Upper lobe of left lung (tissue), 4 donors: Measurements from ENCODE around the gene CCT7.

Experiments used
- POLR2A ChIP-seq, 4 donors: fragments of 450-650 bp; IDR thresholded peaks; one replicate each; pipeline ENCODE4 v1.5.1; 2016 to 2017; ENCODE audit warnings: antibody characterized with exemption in 4 of 4, mild to moderate bottlenecking in 2 of 4
- POLR2AphosphoS5 ChIP-seq, 2 donors: sonication (generic); formaldehyde crosslinking; IDR thresholded peaks; one replicate each; pipeline ENCODE4 v1.5.1; 2017; ENCODE audit warnings: antibody characterized with exemption in 2 of 2
- TF ChIP-seq, protein P1 (sequence below), 6 experiments: fragments of 450-650 bp in 4 of 6; fragments of 200-600 bp in 2 of 6; sonication (generic) in 2 of 6; IDR thresholded peaks; one replicate each; pipeline ENCODE4 v1.5.1; 2016 to 2019; ENCODE audit warnings: antibody characterized with exemption in 6 of 6

DNA sequence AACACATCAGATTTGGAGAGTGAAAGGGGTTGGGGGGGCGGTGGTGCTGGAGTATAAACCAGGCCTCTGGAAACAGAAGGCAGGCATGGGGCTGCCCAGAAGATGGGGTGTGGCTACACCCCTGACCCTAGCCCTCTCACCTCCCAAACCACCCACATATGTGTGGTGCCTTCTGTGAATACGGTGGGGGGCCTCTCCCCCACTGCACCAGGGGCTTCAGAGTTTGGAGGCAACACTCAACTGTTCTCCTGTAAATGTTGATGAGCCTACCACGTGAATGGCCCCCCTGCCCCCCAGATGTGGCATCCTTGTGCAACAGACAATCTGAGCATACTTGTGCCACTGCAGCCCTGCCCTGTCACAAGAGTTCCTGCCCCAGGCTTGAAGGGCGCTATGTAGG, 30.7 kb downstream of the CCT7 start:
- TF ChIP-seq, protein P1, sequence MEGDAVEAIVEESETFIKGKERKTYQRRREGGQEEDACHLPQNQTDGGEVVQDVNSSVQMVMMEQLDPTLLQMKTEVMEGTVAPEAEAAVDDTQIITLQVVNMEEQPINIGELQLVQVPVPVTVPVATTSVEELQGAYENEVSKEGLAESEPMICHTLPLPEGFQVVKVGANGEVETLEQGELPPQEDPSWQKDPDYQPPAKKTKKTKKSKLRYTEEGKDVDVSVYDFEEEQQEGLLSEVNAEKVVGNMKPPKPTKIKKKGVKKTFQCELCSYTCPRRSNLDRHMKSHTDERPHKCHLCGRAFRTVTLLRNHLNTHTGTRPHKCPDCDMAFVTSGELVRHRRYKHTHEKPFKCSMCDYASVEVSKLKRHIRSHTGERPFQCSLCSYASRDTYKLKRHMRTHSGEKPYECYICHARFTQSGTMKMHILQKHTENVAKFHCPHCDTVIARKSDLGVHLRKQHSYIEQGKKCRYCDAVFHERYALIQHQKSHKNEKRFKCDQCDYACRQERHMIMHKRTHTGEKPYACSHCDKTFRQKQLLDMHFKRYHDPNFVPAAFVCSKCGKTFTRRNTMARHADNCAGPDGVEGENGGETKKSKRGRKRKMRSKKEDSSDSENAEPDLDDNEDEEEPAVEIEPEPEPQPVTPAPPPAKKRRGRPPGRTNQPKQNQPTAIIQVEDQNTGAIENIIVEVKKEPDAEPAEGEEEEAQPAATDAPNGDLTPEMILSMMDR (IDR thresholded peaks at IDR 0.05) = no peak
- TF ChIP-seq POLR2A (IDR thresholded peaks at IDR 0.05) = no peak
- TF ChIP-seq POLR2AphosphoS5 (IDR thresholded peaks at IDR 0.05) = no peak
